H9 (cell line): ENCODE measurements around the gene WRAP73. TPM values are rescaled to one million over a fixed set of nuclear protein-coding genes. Genes with fewer than 3 reads are reported as not detected.

Experiments used
- DNase-seq: peaks from one replicate; pipeline ENCODE4 v3.0.0-alpha.2; 2017
- H2AFZ ChIP-seq: one replicate; pipeline ENCODE4 v1.6.1; 2013; ENCODE audit warnings: mild to moderate bottlenecking, low read length, control low read depth, moderate library complexity
- H2AK5ac ChIP-seq: 2 replicates; pipeline ENCODE4 v1.6.1; 2013; ENCODE audit warnings: low read length, control low read depth, mixed read lengths; ENCODE audit not compliant: insufficient read length
- H2BK120ac ChIP-seq: one replicate; pipeline ENCODE4 v1.6.1; 2013; ENCODE audit warnings: low read depth, mild to moderate bottlenecking, low read length, control low read depth, inconsistent platforms; ENCODE audit not compliant: poor library complexity, severe bottlenecking
- H2BK12ac ChIP-seq: 2 replicates; pipeline ENCODE4 v1.6.1; 2013; ENCODE audit warnings: low read length, control low read depth, mixed read lengths, low read depth; ENCODE audit not compliant: insufficient read length
- H2BK15ac ChIP-seq: 2 replicates; pipeline ENCODE4 v1.6.1; 2013; ENCODE audit warnings: low read depth, low read length, control low read depth
- H2BK20ac ChIP-seq: one replicate; pipeline ENCODE4 v1.6.1; 2013; ENCODE audit warnings: low read depth, mild to moderate bottlenecking, low read length, control low read depth, inconsistent platforms; ENCODE audit not compliant: poor library complexity, severe bottlenecking
- H2BK5ac ChIP-seq: 2 replicates; pipeline ENCODE4 v1.6.1; 2013; ENCODE audit warnings: low read length, control low read depth, mixed read lengths; ENCODE audit not compliant: insufficient read length
- H3K14ac ChIP-seq: 2 replicates; pipeline ENCODE4 v1.6.1; 2013; ENCODE audit warnings: low read length, control low read depth; ENCODE audit not compliant: insufficient read depth
- H3K18ac ChIP-seq: 2 replicates; pipeline ENCODE4 v1.6.1; 2013; ENCODE audit warnings: low read depth, mild to moderate bottlenecking, mixed read lengths, low read length, control low read depth; ENCODE audit not compliant: insufficient read length
- H3K23ac ChIP-seq: 2 replicates; pipeline ENCODE4 v1.6.1; 2013; ENCODE audit warnings: low read length, control low read depth, mixed read lengths, low read depth; ENCODE audit not compliant: insufficient read length
- H3K23me2 ChIP-seq: 2 replicates; pipeline ENCODE4 v1.6.1; 2013; ENCODE audit warnings: low read depth, mild to moderate bottlenecking, mixed read lengths, low read length, control low read depth; ENCODE audit not compliant: insufficient read length, poor library complexity, severe bottlenecking
- H3K27ac ChIP-seq: 2 replicates; pipeline ENCODE4 v1.5.1; 2013; ENCODE audit warnings: low read length, control low read depth, mixed read lengths, low read depth; ENCODE audit not compliant: insufficient read length
- H3K27me3 ChIP-seq: 2 replicates; pipeline ENCODE4 v1.6.1; 2013; ENCODE audit warnings: low read length, control low read depth, inconsistent platforms; ENCODE audit not compliant: insufficient read depth
- H3K4ac ChIP-seq: 2 replicates; pipeline ENCODE4 v1.6.1; 2013; ENCODE audit warnings: low read depth, mild to moderate bottlenecking, control low read depth, inconsistent platforms, low read length, moderate library complexity
- H3K4me1 ChIP-seq: 2 replicates; pipeline ENCODE4 v1.6.1; 2013; ENCODE audit warnings: low read length, control low read depth, inconsistent platforms; ENCODE audit not compliant: insufficient read depth
- H3K4me2 ChIP-seq: 2 replicates; pipeline ENCODE4 v1.6.1; 2013; ENCODE audit warnings: low read length, control low read depth, mixed read lengths; ENCODE audit not compliant: insufficient read length, insufficient read depth
- H3K56ac ChIP-seq: 2 replicates; pipeline ENCODE4 v1.6.1; 2013; ENCODE audit warnings: low read depth, mild to moderate bottlenecking, mixed read lengths, low read length, control low read depth; ENCODE audit not compliant: insufficient read length
- H3K79me1 ChIP-seq: 2 replicates; pipeline ENCODE4 v1.6.1; 2013; ENCODE audit warnings: low read depth, mild to moderate bottlenecking, moderate library complexity, low read length, control low read depth, inconsistent platforms; ENCODE audit not compliant: insufficient read depth, poor library complexity, severe bottlenecking
- H3K79me2 ChIP-seq: 2 replicates; pipeline ENCODE4 v1.6.1; 2013; ENCODE audit warnings: low read length, control low read depth, inconsistent platforms; ENCODE audit not compliant: insufficient read depth
- H3K9ac ChIP-seq: 2 replicates; pipeline ENCODE4 v1.6.1; 2013; ENCODE audit warnings: low read length, control low read depth, mixed read lengths; ENCODE audit not compliant: insufficient read length; ENCODE audit errors: extremely low read depth
- H3K9me3 ChIP-seq: one replicate; pipeline ENCODE4 v1.6.1; 2013; ENCODE audit warnings: low read depth, low read length, inconsistent platforms; ENCODE audit not compliant: control insufficient read depth
- H3T11ph ChIP-seq: one replicate; pipeline ENCODE4 v1.6.1; 2013; ENCODE audit warnings: mild to moderate bottlenecking, low read length, control low read depth, inconsistent platforms
- H4K20me1 ChIP-seq: one replicate; pipeline ENCODE4 v1.6.1; 2013; ENCODE audit not compliant: control insufficient read depth, insufficient read length, insufficient read depth
- H4K5ac ChIP-seq: 2 replicates; pipeline ENCODE4 v1.6.1; 2013; ENCODE audit warnings: low read depth, mild to moderate bottlenecking, mixed read lengths, low read length, control low read depth; ENCODE audit not compliant: insufficient read length
- H4K8ac ChIP-seq: replicated peaks from 2 replicates; pipeline ENCODE4 v1.6.1; 2013; ENCODE audit warnings: low read length, control low read depth, mixed read lengths, low read depth; ENCODE audit not compliant: insufficient read length
- H4K91ac ChIP-seq: 2 replicates; pipeline ENCODE4 v1.6.1; 2013; ENCODE audit warnings: low read depth, mild to moderate bottlenecking, moderate library complexity, mixed read lengths, low read length, control low read depth; ENCODE audit not compliant: insufficient read length
- H3K27ac Mint-ChIP-seq, 3 experiments: 2 replicates in 2 of 3; 3 replicates in 1 of 3; pipeline ENCODE4 v1.8.0; 2020 to 2021; ENCODE audit warnings: mixed read lengths in 3 of 3, mild to moderate bottlenecking in 1 of 3, moderate library complexity in 1 of 3
- H3K27me3 Mint-ChIP-seq: 2 replicates; pipeline ENCODE4 v1.8.0; 2021; ENCODE audit warnings: low read depth, mild to moderate bottlenecking, moderate library complexity, mixed read lengths
- H3K36me3 Mint-ChIP-seq, 3 experiments: 2 replicates in 2 of 3; 3 replicates in 1 of 3; pipeline ENCODE4 v1.8.0; 2020 to 2021; ENCODE audit warnings: low read depth in 3 of 3, mixed read lengths in 3 of 3; ENCODE audit not compliant: insufficient read depth in 1 of 3
- H3K4me1 Mint-ChIP-seq, 2 experiments: 2 replicates each; pipeline ENCODE4 v1.8.0; 2020; ENCODE audit warnings: mixed read lengths in 2 of 2
- H3K4me3 Mint-ChIP-seq, 2 experiments: 2 replicates in 1 of 2; 3 replicates in 1 of 2; pipeline ENCODE4 v1.8.0; 2020 to 2021; ENCODE audit warnings: mild to moderate bottlenecking in 2 of 2, mixed read lengths in 2 of 2, moderate library complexity in 1 of 2
- H3K9me3 Mint-ChIP-seq, 2 experiments: 2 replicates in 1 of 2; 3 replicates in 1 of 2; pipeline ENCODE4 v1.8.0; 2020; ENCODE audit warnings: mild to moderate bottlenecking in 2 of 2, mixed read lengths in 2 of 2, moderate library complexity in 1 of 2
- CTCF ChIP-seq: fragments of 200-600 bp; sonication (generic); conservative IDR thresholded peaks from 3 replicates; pipeline ENCODE4 v1.8.0; 2021; ENCODE audit warnings: antibody characterized with exemption, mild to moderate bottlenecking
- WGBS: extraction: QIAGEN DNeasy Blood & Tissue Kit; methylation state at CpG from one replicate; pipeline ENCODE4 v1.1.7; 2013; ENCODE audit warnings: missing lambda C conversion rate, low lambda C conversion rate, mixed read lengths; ENCODE audit not compliant: insufficient read length; ENCODE audit errors: extremely low coverage; 5-methylcytosine and 5-hydroxymethylcytosine counted together
- total RNA-seq: library from RNA; stranded (reverse); gene quantifications from 2 replicates; pipeline ENCODE4 v1.2.1, GENCODE V29; 2021

WRAP73 gene
- total RNA-seq, 1 experiment from 2014 or later: 28.4 TPM

GRCh38 chr1:3656450-3657095 lies 6.7 kb upstream of the WRAP73 start:
- Histone ChIP-seq H3K27ac (no peak overlapping the region), H2BK5ac (no peak overlapping the region), H4K8ac (no peak overlapping the region), H3T11ph (no peak overlapping the region), H2BK20ac (no peak overlapping the region), H3K79me2 (no peaks in the 10 kb centered on the region), H3K23me2 (peaks cover 8% of the 10 kb centered on the region), H4K20me1 (no peaks in the 10 kb centered on the region), H4K91ac (no peak overlapping the region), H3K14ac (no peak overlapping the region), H2BK12ac (no peak overlapping the region), H3K79me1 (no peaks in the 10 kb centered on the region), H3K56ac (no peak overlapping the region), H3K18ac (no peak overlapping the region), H2AFZ (no peak overlapping the region), H3K23ac (no peak overlapping the region), H2BK120ac (no peak overlapping the region), H3K9ac (no peak overlapping the region), H3K27me3 (peaks cover 28% of the 10 kb centered on the region), H3K4me2 (no peak overlapping the region), H3K4me1 (no peaks in the 10 kb centered on the region), H3K4ac (no peak overlapping the region), H4K5ac (no peak overlapping the region), H3K9me3 (no peaks in the 10 kb centered on the region), H2BK15ac (no peak overlapping the region), H2AK5ac (no peak overlapping the region)
- Mint-ChIP-seq H3K4me3 (0 out of 5 replicates have a peak overlapping the region, but pooled peaks of 1 of the 2 experiments have one; percentile 35), H3K36me3 (no peaks in the 10 kb centered on the region), H3K27me3 (peaks cover 78% of the 10 kb centered on the region), H3K9me3 (peaks cover 0 to 2% of the 10 kb centered on the region in 2 experiments; a peak in 1 of 5 replicates), H3K27ac (no peak overlapping the region), H3K4me1 (peaks cover 17 to 20% of the 10 kb centered on the region in 2 experiments)
- no peak for TF ChIP-seq CTCF
- no CpG with 5 or more reads among the region's 13 CpGs for WGBS
- DNase-seq: no peak
